ENCODE measurements around the gene NUP210L.
A peak's percentile ranks its signal among the peaks of the same experiment; 100 is the strongest.
"Not testable (repeated sequence)": the region's sequence is repeated elsewhere in the genome, so short reads cannot be mapped to it uniquely, and the experiment has no call there.

The NUP210L gene

GRCh38 chr1:154167461-154167860 lies 12.6 kb upstream of the NUP210L start:
- DNase-seq, result no peak

GRCh38 chr1:154166207-154166606 lies 11.3 kb upstream of the NUP210L start:
- DNase-seq, result no peak

GRCh38 chr1:154159554-154159953 lies 4.7 kb upstream of the NUP210L start:
- no peak for DNase-seq

GRCh38 chr1:154158307-154159125 lies 3.6 kb upstream of the NUP210L start:
- DNase-seq, result no peak

GRCh38 chr1:154157520-154158306 lies 2.8 kb upstream of the NUP210L start:
- peak; percentile 72 for DNase-seq

- DNase-seq, result no peak
Observed at GRCh38 chr1:154155251-154155650, 378 bp upstream of the NUP210L start.

- no peak for DNase-seq
Observed at GRCh38 chr1:154154053-154154452, 820 bp downstream of the NUP210L start.

GRCh38 chr1:154151311-154151710 lies 3.6 kb downstream of the NUP210L start:
- no peak for DNase-seq

GRCh38 chr1:154148807-154149206 lies 6.1 kb downstream of the NUP210L start:
- no peak for DNase-seq

- DNase-seq, result not testable (repeated sequence)
Observed at GRCh38 chr1:154147505-154147904, 7.4 kb downstream of the NUP210L start.

- DNase-seq, result no peak
Observed at GRCh38 chr1:154145986-154146385, 8.9 kb downstream of the NUP210L start.

- DNase-seq, result no peak
Observed at GRCh38 chr1:154142358-154142757, 12.5 kb downstream of the NUP210L start.

- DNase-seq, result no peak
Observed at GRCh38 chr1:154141240-154141639, 13.6 kb downstream of the NUP210L start.

GRCh38 chr1:154137888-154138287 lies 17.0 kb downstream of the NUP210L start:
- no peak for DNase-seq

GRCh38 chr1:154133256-154133655 lies 21.6 kb downstream of the NUP210L start:
- no peak for DNase-seq

GRCh38 chr1:154129391-154129970 lies 25.4 kb downstream of the NUP210L start:
- no peak for DNase-seq

GRCh38 chr1:154123205-154123604 lies 31.7 kb downstream of the NUP210L start:
- DNase-seq, result not testable (repeated sequence)

GRCh38 chr1:154117642-154118041 lies 37.2 kb downstream of the NUP210L start:
- no peak for DNase-seq

GRCh38 chr1:154115180-154115579 lies 39.7 kb downstream of the NUP210L start:
- DNase-seq, result no peak

GRCh38 chr1:154104433-154105082 lies 50.3 kb downstream of the NUP210L start:
- no peak for DNase-seq

GRCh38 chr1:154100141-154100540 lies 54.7 kb downstream of the NUP210L start:
- DNase-seq, result not testable (repeated sequence)

- no peak for DNase-seq
Observed at GRCh38 chr1:154097873-154098272, 57.0 kb downstream of the NUP210L start.

GRCh38 chr1:154095456-154096060 lies 59.3 kb downstream of the NUP210L start:
- no peak for DNase-seq
